ENCODE measurements around the gene COQ10A. TPM values are rescaled to one million over a fixed set of nuclear protein-coding genes. Genes with fewer than 3 reads are reported as not detected.

COQ10A gene
- total and polyA plus RNA-seq, 7 donors: 16.2 to 105 (median 63.1) TPM

GRCh38 chr12:56247923-56248322 is 18.8 kb upstream of the COQ10A start:
- DNase-seq (no peak), ATAC-seq (peak in 1 of 4 donors; percentile 18)
- Histone ChIP-seq H3K9me3 (no peaks in the 10 kb centered on the region), H3K27me3 (ENCODE audit: insufficient read depth in 3 of 3, low read length in 2 of 3) (no peaks in the 10 kb centered on the region), H3K4me1 (no peaks in the 10 kb centered on the region), H3K36me3 (ENCODE audit: insufficient read depth in 1 of 2, low read depth in 1 of 2) (peaks cover 15 to 100% of the 10 kb centered on the region in 2 donors), H3K27ac (no peak overlapping the region), H3K4me3 (no peak overlapping the region)
- 89 to 92% (median 91%) methylated on average over 15 to 16 of the region's 16 CpGs for WGBS, 3 donors
- intact Hi-C loops (cut with DNase I): no loop called here
- TF ChIP-seq CTCF (IDR thresholded peaks at IDR 0.05): no peak

- H3K27me3 ChIP-seq (ENCODE audit: insufficient read depth in 3 of 3, low read length in 2 of 3): no peaks in the 10 kb centered on the region
- no peaks in the 10 kb centered on the region for H3K4me1 ChIP-seq
- 82 to 92% (median 89%) methylated on average over 8 of the region's 8 CpGs for WGBS, 3 donors
- peaks cover 15 to 100% of the 10 kb centered on the region in 2 donors for H3K36me3 ChIP-seq (ENCODE audit: insufficient read depth in 1 of 2, low read depth in 1 of 2)
- intact Hi-C loops (cut with DNase I): no loop called here
- H3K9me3 ChIP-seq: no peaks in the 10 kb centered on the region
- no peak for DNase-seq
- no peak for TF ChIP-seq CTCF (IDR thresholded peaks at IDR 0.05)
- ATAC-seq: peak in 1 of 4 donors; percentile 4
- H3K4me3 ChIP-seq: no peak overlapping the region
- H3K27ac ChIP-seq: no peak overlapping the region
Observed at GRCh38 chr12:56248711-56249110, 18.0 kb upstream of the COQ10A start.

GRCh38 chr12:56252649-56253048 is 14.1 kb upstream of the COQ10A start:
- intact Hi-C loops (cut with DNase I): loop anchor here in 1 of 2 donors (5.0 kb wide), 1 partner anchor 345 kb away; no protein-coding TSS in a partner anchor
- Histone ChIP-seq H3K27ac (no peak overlapping the region), H3K27me3 (ENCODE audit: insufficient read depth in 3 of 3, low read length in 2 of 3) (no peaks in the 10 kb centered on the region), H3K9me3 (no peaks in the 10 kb centered on the region), H3K36me3 (ENCODE audit: insufficient read depth in 1 of 2, low read depth in 1 of 2) (peaks cover 18 to 94% of the 10 kb centered on the region in 2 donors), H3K4me3 (no peak overlapping the region), H3K4me1 (peaks cover 24% of the 10 kb centered on the region)
- TF ChIP-seq CTCF (IDR thresholded peaks at IDR 0.05): no peak
- WGBS, 3 donors: 92 to 98% (median 92%) methylated on average over 3 of the region's 3 CpGs
- ATAC-seq (no peak), DNase-seq (no peak)

GRCh38 chr12:56253091-56253490 is 13.7 kb upstream of the COQ10A start:
- intact Hi-C loops (cut with DNase I): loop anchor here in 1 of 2 donors (5.0 kb wide), 1 partner anchor 344 kb away; no protein-coding TSS in a partner anchor
- no peak for TF ChIP-seq CTCF (IDR thresholded peaks at IDR 0.05)
- ATAC-seq (no peak), DNase-seq (no peak)
- Histone ChIP-seq H3K4me1 (peaks cover 24% of the 10 kb centered on the region), H3K4me3 (no peak overlapping the region), H3K27ac (no peak overlapping the region), H3K27me3 (ENCODE audit: insufficient read depth in 3 of 3, low read length in 2 of 3) (no peaks in the 10 kb centered on the region), H3K9me3 (no peaks in the 10 kb centered on the region), H3K36me3 (ENCODE audit: insufficient read depth in 1 of 2, low read depth in 1 of 2) (peaks cover 15 to 89% of the 10 kb centered on the region in 2 donors)
- WGBS, 3 donors: 89 to 96% (median 94%) methylated on average over 11 of the region's 11 CpGs

GRCh38 chr12:56255671-56256070 is 11.1 kb upstream of the COQ10A start:
- DNase-seq (peak in 1 of 2 donors; percentile 64), ATAC-seq (peak in 2 of 4 donors; percentile 13 to 44)
- no peaks in the 10 kb centered on the region for H3K9me3 ChIP-seq
- peak overlapping the region; percentile 89 for H3K27ac ChIP-seq
- H3K36me3 ChIP-seq (ENCODE audit: insufficient read depth in 1 of 2, low read depth in 1 of 2): peaks cover 12 to 63% of the 10 kb centered on the region in 2 donors
- intact Hi-C loops (cut with DNase I): loop anchor here (2.0 to 5.0 kb wide), 4 partner anchors 33 to 128 kb away; partner anchors contain the start of genes ESYT1 (in 1 of the 2), NABP2 (in 1 of the 2) and RNF41 (in 1 of the 2)
- peaks cover 35% of the 10 kb centered on the region for H3K4me1 ChIP-seq
- H3K4me3 ChIP-seq: peak overlapping the region; percentile 97
- WGBS, 3 donors: 50 to 71% (median 53%) methylated on average over 7 of the region's 7 CpGs
- TF ChIP-seq CTCF (IDR thresholded peaks at IDR 0.05): no peak
- H3K27me3 ChIP-seq (ENCODE audit: insufficient read depth in 3 of 3, low read length in 2 of 3): no peaks in the 10 kb centered on the region

Measured in psoas muscle (tissue), 8 donors.